ENCODE data around the gene CCL28.

DNA sequence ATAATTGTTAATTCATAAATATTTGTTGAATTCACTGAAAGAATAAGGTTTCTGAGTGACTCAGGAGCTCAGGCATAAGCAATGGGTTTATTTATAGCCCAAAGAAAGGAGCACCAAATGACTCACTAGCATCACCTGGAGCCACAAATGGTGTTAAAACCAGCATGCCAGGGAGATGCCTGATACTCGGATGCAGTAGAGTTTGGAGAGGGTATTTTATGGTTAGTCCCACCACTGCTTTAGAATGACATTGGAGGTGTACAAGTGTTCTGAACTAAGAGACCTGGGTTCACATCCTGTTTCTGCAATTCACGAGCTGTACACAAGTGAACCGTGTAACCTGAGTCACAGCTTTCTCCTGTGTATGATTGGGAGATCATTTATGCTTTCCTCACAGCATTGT is 25.2 kb downstream of the CCL28 start:
- TF ChIP-seq, protein P1, sequence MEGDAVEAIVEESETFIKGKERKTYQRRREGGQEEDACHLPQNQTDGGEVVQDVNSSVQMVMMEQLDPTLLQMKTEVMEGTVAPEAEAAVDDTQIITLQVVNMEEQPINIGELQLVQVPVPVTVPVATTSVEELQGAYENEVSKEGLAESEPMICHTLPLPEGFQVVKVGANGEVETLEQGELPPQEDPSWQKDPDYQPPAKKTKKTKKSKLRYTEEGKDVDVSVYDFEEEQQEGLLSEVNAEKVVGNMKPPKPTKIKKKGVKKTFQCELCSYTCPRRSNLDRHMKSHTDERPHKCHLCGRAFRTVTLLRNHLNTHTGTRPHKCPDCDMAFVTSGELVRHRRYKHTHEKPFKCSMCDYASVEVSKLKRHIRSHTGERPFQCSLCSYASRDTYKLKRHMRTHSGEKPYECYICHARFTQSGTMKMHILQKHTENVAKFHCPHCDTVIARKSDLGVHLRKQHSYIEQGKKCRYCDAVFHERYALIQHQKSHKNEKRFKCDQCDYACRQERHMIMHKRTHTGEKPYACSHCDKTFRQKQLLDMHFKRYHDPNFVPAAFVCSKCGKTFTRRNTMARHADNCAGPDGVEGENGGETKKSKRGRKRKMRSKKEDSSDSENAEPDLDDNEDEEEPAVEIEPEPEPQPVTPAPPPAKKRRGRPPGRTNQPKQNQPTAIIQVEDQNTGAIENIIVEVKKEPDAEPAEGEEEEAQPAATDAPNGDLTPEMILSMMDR (IDR thresholded peaks at IDR 0.05), result no peak
- TF ChIP-seq POLR2A (IDR thresholded peaks at IDR 0.05) (no peak), EP300 (IDR thresholded peaks at IDR 0.05) (no peak)
